ENCODE results near the gene ITM2C. TPM values are rescaled to one million over a fixed set of nuclear protein-coding genes. Genes with fewer than 3 reads are reported as not detected.

The ITM2C gene
- total and polyA plus RNA-seq, 9 of the 15 experiments (the other 6 are each of a cell fraction or from before 2014, with no cell fraction given): 0.49 to 58.8 (median 21.5) TPM

- TF ChIP-seq MNT (conservative IDR thresholded peaks at IDR 0.05) (no peak), NONO (IDR thresholded peaks at IDR 0.05; ENCODE audit: low read depth in 2 of 2, low read length in 1 of 2) (no peak), ZBTB33 (CRISPR knock-in tag; IDR thresholded peaks at IDR 0.05) (no peak), ARHGAP35 (IDR thresholded peaks at IDR 0.05; ENCODE audit: partially characterized antibody) (no peak), ZBTB5 (IDR thresholded peaks at IDR 0.05) (no peak), ZNF785 (CRISPR knock-in tag; IDR thresholded peaks at IDR 0.05) (no peak), CHD4 (IDR thresholded peaks at IDR 0.05; ENCODE audit: insufficient read depth, insufficient replicate concordance, low read depth, low read length, poor library complexity, severe bottlenecking) (no peak), TAF1 (IDR thresholded peaks at IDR 0.05; ENCODE audit: control insufficient read depth, extremely low read depth, insufficient read depth, low read length, severe bottlenecking) (peak; percentile 43), RBM34 (IDR thresholded peaks at IDR 0.05; ENCODE audit: borderline replicate concordance, insufficient read depth, low read length) (no peak), ZNF407 (IDR thresholded peaks at IDR 0.05; ENCODE audit: low read depth) (no peak), ILK (tag; IDR thresholded peaks at IDR 0.05; ENCODE audit: borderline replicate concordance, low read depth) (no peak)
Measured at GRCh38 chr2:230864605-230865306, at the start of gene ITM2C (continued).
